Measurements from ENCODE around the gene DNAAF1. TPM values are rescaled to one million over a fixed set of nuclear protein-coding genes. Genes with fewer than 3 reads are reported as not detected.
A peak's percentile ranks its signal among the peaks of the same experiment; 100 is the strongest.

DNAAF1 gene
- total RNA-seq, 2 donors from 2014 or later, result not detected

DNA sequence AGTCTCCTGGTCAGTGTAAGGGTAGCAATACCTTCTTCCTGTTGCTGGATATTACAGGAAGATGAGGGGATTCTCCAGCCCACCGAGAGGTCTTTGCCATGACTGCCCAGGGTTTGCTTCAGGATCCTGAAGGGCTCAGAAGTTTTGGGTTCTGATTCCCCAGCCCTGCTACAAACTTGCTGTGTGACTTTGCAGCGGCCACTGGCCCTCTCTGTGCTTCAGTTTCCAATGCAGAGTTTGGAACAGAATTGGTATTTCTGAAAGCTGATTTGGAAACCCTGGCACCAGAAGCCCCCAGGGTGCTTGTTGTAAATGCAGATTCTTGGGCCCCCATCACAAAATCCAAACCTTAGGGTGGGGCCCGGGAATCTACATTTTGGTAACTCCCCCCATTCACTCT, 80.0 kb downstream of the DNAAF1 start:
- ATAC-seq, result no peak
- Mint-ChIP-seq H3K9me3 (no peaks in the 10 kb centered on the region), H3K27me3 (peaks cover 13 to 19% of the 10 kb centered on the region in 2 donors), H3K4me1 (ENCODE audit: low read depth in 2 of 2) (no peaks in the 10 kb centered on the region), H3K27ac (no peak overlapping the region), H3K4me3 (no peak overlapping the region), H3K36me3 (no peaks in the 10 kb centered on the region)
- DNase-seq (ENCODE audit: low spot score), result no peak

- ATAC-seq (no peak), DNase-seq (ENCODE audit: low spot score) (no peak)
- peaks cover 13 to 19% of the 10 kb centered on the region in 2 donors for H3K27me3 Mint-ChIP-seq
- no peaks in the 10 kb centered on the region for H3K36me3 Mint-ChIP-seq
- H3K4me1 Mint-ChIP-seq (ENCODE audit: low read depth in 2 of 2), result no peaks in the 10 kb centered on the region
- H3K9me3 Mint-ChIP-seq, result no peaks in the 10 kb centered on the region
- no peak overlapping the region for H3K27ac Mint-ChIP-seq
- no peak overlapping the region for H3K4me3 Mint-ChIP-seq
Observed at GRCh38 chr16:84225571-84225970, 80.5 kb downstream of the DNAAF1 start.

- no peak overlapping the region for H3K4me3 Mint-ChIP-seq
- H3K27ac Mint-ChIP-seq, result peak overlapping the region in 1 of 2 donors; percentile 60
- peaks cover 14 to 22% of the 10 kb centered on the region in 2 donors for H3K27me3 Mint-ChIP-seq
- no peak for ATAC-seq
- H3K9me3 Mint-ChIP-seq, result no peaks in the 10 kb centered on the region
- no peak for DNase-seq (ENCODE audit: low spot score)
- no peaks in the 10 kb centered on the region for H3K36me3 Mint-ChIP-seq
- no peaks in the 10 kb centered on the region for H3K4me1 Mint-ChIP-seq (ENCODE audit: low read depth in 2 of 2)
Observed at GRCh38 chr16:84226026-84226425, 80.9 kb downstream of the DNAAF1 start.

Other genes starting within 250 kb of the DNAAF1 start
- gene MLYCD, start 246.2 kb upstream of the DNAAF1 start, total RNA-seq, result 1 to 10 TPM; 6.1 to 7.1 TPM
- under 1 TPM in 1 of 2 donors, not detected in 1; 0.38 TPM for gene OSGIN1, start 192.1 kb upstream of the DNAAF1 start, total RNA-seq
- gene NECAB2, start 177.1 kb upstream of the DNAAF1 start, total RNA-seq, result not detected
- not detected for gene SLC38A8, start 102.5 kb upstream of the DNAAF1 start, total RNA-seq
- gene MBTPS1, start 28.4 kb upstream of the DNAAF1 start, total RNA-seq, result 10 to 100 TPM; 65.4 to 83.4 TPM
- 10 to 100 TPM in 1 of 2 donors, 1 to 10 TPM in 1; 7.3 to 21.0 TPM for gene HSDL1, start 131 bp upstream of the DNAAF1 start, total RNA-seq
- 10 to 100 TPM; 50.4 to 92.3 TPM for gene TAF1C, start 41.7 kb downstream of the DNAAF1 start, total RNA-seq
- gene ADAD2, start 45.8 kb downstream of the DNAAF1 start, total RNA-seq, result not detected
- gene KCNG4, start 94.7 kb downstream of the DNAAF1 start, total RNA-seq, result not detected
- gene WFDC1, start 149.6 kb downstream of the DNAAF1 start, total RNA-seq, result not detected
- gene ATP2C2, start 223.2 kb downstream of the DNAAF1 start, total RNA-seq, result not detected